ENCODE results near the gene IGF1R.

GRCh38 chr15:98904544-98904943 is 256.2 kb downstream of the IGF1R start:
- peak; percentile 8 to 49 (median 30) for TF ChIP-seq CTCF (IDR thresholded peaks at IDR 0.05)
- no peak for TF ChIP-seq POLR2A (IDR thresholded peaks at IDR 0.05)
- no peak for TF ChIP-seq EP300 (IDR thresholded peaks at IDR 0.05)
